Activated naive CD4-positive, alpha-beta T cell treated with anti-CD3 and anti-CD28 coated beads, Interleukin-2, amount 50 U/mL, for 24 hours (primary cell): ENCODE measurements around the gene SELPLG.
A peak's percentile ranks its signal among the peaks of the same experiment; 100 is the strongest.

Experiments used
- H3K27ac Mint-ChIP-seq: one replicate; pipeline ENCODE4 v1.8.0; 2021; ENCODE audit warnings: mild to moderate bottlenecking, mixed read lengths
- H3K27me3 Mint-ChIP-seq: one replicate; pipeline ENCODE4 v1.8.0; 2021; ENCODE audit warnings: mixed read lengths
- H3K36me3 Mint-ChIP-seq: one replicate; pipeline ENCODE4 v1.8.0; 2021; ENCODE audit warnings: mixed read lengths
- H3K4me1 Mint-ChIP-seq: one replicate; pipeline ENCODE4 v1.8.0; 2021; ENCODE audit warnings: mixed read lengths
- H3K4me3 Mint-ChIP-seq: one replicate; pipeline ENCODE4 v1.8.0; 2021; ENCODE audit warnings: mild to moderate bottlenecking, mixed read lengths
- H3K9me3 Mint-ChIP-seq: one replicate; pipeline ENCODE4 v1.8.0; 2021; ENCODE audit warnings: mixed read lengths

Gene SELPLG, protein sequence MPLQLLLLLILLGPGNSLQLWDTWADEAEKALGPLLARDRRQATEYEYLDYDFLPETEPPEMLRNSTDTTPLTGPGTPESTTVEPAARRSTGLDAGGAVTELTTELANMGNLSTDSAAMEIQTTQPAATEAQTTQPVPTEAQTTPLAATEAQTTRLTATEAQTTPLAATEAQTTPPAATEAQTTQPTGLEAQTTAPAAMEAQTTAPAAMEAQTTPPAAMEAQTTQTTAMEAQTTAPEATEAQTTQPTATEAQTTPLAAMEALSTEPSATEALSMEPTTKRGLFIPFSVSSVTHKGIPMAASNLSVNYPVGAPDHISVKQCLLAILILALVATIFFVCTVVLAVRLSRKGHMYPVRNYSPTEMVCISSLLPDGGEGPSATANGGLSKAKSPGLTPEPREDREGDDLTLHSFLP

DNA sequence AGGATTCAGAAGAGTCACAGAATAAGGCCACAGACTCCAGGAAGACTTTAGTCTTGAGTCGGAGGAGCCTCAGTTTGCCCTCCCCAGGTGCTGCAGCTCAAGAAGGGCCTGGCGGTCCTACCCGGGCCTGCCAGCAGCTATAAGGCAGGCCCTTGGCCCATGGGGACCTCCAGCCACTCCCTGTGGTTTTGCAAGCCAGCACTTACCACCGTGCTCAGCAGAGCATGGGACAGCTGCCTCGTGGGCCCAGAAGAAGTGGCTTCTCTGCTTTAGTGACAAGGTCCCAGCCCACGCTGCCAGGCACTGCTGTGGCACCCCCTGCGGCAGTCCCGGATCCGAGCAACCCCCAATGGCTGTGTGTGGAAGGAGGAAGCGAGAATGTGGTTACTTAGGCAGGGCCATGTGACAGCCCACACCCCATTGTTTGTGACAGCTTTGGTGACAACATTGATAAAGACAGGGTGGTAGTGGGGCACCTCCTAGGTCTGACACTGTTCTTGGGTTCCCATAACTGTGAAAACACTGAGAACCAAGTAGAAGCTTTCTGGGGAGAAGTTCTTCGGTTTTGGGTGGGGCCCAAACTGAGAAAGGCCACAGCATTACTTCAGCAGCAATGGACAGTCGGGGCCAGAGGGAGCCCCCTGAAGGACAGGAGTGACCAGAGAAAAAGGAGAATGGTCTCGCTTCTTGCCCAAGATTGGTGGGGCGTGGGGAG, at the start of gene SELPLG:
TSS of gene SELPLG (minus strand) at position 361 of the 715 bp plus-strand sequence. CDS start 9,587 bp downstream, outside the sequence.
- Mint-ChIP-seq H3K9me3 (no peaks in the 10 kb centered on the region), H3K4me3 (peak within 1 kb of the TSS; percentile 97), H3K4me1 (peaks cover 79% of the 10 kb centered on the region), H3K27ac (peak within 1 kb of the TSS; percentile 99), H3K27me3 (no peaks in the 10 kb centered on the region), H3K36me3 (peaks cover 6% of the 10 kb centered on the region)

DNA sequence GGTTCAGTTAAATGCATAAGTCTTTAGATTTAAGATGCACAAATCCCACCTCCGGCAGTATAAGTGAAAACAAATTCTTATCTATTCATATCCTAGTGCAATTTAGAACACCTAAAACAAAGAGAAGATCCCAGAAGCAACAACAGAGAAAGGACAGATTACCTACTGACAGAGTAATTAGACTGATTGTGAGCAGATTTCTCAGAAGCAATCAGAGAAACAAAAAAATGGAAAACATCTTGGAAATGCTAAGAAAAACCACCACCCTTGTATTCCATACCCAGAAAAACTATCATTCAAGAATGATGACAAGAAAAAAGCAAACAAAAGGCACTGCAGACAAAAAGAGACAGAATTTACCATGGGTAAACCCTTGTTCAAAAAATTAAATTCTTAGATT, 47.6 kb upstream of the SELPLG start:
- peaks cover 2% of the 10 kb centered on the region for H3K36me3 Mint-ChIP-seq
- peaks cover 5% of the 10 kb centered on the region for H3K4me1 Mint-ChIP-seq
- no peaks in the 10 kb centered on the region for H3K27me3 Mint-ChIP-seq
- H3K4me3 Mint-ChIP-seq = no peak overlapping the region
- H3K9me3 Mint-ChIP-seq = no peaks in the 10 kb centered on the region
- H3K27ac Mint-ChIP-seq = no peak overlapping the region

DNA sequence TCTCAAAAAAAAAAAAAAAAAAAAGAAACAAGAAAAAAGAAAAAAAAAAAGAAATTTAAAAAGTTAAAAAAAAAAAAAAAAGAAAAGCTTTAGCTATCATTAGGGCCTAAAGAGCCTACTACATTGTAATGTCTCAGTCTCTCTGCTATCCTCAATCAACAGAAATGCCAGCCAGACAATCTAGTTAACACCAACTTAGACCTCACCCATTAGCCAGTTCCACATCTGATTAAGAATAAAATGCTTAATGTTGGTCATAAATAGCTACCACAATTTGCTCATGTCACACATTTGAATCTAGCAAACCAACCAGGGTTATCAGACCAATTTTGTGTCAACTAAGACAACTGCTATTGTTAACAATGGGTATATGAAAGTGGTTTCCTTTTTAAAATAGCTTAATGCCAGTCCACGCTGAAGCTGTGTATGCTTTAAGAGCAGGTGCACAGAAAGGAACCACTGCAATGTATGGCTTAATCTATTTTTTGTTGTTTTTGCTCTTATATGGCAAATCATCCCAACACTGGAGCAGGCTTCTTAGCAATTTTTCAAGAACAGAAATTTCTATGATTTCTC, 45.5 kb upstream of the SELPLG start:
- H3K4me3 Mint-ChIP-seq = no peak overlapping the region
- H3K27ac Mint-ChIP-seq = no peak overlapping the region
- no peaks in the 10 kb centered on the region for H3K27me3 Mint-ChIP-seq
- no peaks in the 10 kb centered on the region for H3K9me3 Mint-ChIP-seq
- peaks cover 7% of the 10 kb centered on the region for H3K36me3 Mint-ChIP-seq
- no peaks in the 10 kb centered on the region for H3K4me1 Mint-ChIP-seq

DNA sequence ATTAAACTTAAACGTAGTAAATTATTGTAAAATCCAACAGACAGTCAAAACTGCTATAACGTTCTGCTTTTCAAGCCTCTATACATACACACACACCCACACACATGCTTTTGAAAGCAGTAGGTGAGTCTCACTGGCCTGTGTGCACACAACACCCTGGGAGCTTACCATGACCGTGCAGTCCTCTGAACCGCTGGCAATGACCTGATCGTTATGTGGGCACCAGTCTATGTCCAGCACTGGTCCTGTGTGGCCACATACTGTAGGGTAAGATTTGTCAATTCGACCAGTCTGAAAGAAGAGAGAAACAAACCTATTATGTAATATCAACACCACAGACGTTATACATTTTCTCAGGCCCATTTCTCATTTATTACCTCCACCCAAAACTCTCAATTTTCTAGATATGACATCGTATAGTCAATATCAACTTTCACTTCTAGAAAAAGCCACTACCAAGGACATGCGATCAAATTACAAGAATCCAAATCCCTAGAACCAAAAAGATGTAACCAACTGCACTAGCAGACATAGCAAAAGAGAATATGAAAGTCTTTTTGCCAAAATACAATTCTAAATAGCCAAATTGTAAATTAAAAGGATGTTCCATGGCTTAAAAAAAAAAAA, 44.5 kb upstream of the SELPLG start:
- Mint-ChIP-seq H3K9me3 (no peaks in the 10 kb centered on the region), H3K36me3 (peaks cover 7% of the 10 kb centered on the region)

DNA sequence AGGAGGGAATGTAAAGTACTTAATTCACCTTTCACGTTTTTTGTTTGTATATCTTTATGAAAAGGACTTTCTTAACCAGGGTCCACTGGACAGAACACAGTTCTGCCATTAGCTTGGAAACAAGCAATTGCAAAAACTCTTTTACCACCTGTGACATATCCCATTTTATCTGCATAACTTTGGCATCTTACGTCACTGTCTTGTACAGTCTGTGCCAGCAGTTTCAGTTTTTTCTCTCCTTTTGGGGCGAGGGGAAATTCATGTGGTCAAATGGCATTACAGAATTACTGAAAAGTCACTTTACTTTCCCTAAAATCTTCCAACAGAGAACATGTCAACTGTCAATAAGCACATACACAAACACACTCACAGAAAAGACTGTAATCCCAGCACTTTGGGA, 43.7 kb upstream of the SELPLG start:
- Mint-ChIP-seq H3K27ac (no peak overlapping the region), H3K27me3 (no peaks in the 10 kb centered on the region), H3K36me3 (peaks cover 7% of the 10 kb centered on the region), H3K4me1 (no peaks in the 10 kb centered on the region), H3K4me3 (no peak overlapping the region), H3K9me3 (no peaks in the 10 kb centered on the region)

More for the DNA sequence above, 44.5 kb upstream of the SELPLG start:
- Mint-ChIP-seq H3K27ac (no peak overlapping the region), H3K4me3 (no peak overlapping the region), H3K4me1 (no peaks in the 10 kb centered on the region), H3K27me3 (no peaks in the 10 kb centered on the region)

DNA sequence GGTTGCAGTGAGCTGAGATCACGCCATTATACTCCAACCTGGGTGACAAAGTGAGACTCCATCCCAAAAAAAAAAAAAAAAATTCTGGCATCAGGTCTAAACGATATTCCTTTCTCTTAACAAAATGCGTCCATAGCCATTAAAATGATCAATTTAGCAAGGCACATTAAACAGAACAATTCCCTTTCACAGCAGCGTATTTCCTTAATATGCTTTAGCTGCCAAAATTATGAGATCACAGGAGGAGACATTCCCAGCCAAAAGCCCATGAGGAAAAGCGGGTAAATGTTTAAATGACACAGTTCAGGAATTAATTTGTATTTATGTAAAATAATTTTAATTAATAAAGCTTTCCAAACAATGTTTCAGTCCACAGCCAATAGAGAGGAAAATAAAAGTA, 43.0 kb upstream of the SELPLG start:
- no peaks in the 10 kb centered on the region for H3K4me1 Mint-ChIP-seq
- no peak overlapping the region for H3K27ac Mint-ChIP-seq
- H3K4me3 Mint-ChIP-seq = no peak overlapping the region
- H3K27me3 Mint-ChIP-seq = no peaks in the 10 kb centered on the region
- H3K36me3 Mint-ChIP-seq = peaks cover 7% of the 10 kb centered on the region
- no peaks in the 10 kb centered on the region for H3K9me3 Mint-ChIP-seq

DNA sequence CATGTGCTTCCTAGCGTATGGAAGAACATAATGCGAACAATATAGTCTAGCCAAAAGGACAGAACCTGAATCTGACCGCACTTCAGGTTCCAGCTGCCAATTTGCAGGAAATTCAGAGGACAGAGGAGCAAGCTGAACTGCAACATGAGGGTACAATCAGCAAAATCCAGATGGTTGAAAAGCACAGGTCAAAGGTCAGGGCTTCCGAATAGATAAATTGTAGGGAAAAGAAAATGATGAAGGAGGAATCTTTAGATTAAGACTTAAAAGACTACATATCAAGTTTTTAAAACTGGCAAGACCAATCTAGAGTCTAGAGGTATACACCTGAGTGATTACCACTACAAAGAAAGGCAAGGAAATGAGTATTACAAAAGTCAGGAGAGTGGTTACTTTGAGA, 42.1 kb upstream of the SELPLG start:
- Mint-ChIP-seq H3K27ac (peak overlapping the region; percentile 20), H3K4me3 (no peak overlapping the region), H3K36me3 (peaks cover 7% of the 10 kb centered on the region), H3K9me3 (no peaks in the 10 kb centered on the region), H3K4me1 (no peaks in the 10 kb centered on the region), H3K27me3 (no peaks in the 10 kb centered on the region)

DNA sequence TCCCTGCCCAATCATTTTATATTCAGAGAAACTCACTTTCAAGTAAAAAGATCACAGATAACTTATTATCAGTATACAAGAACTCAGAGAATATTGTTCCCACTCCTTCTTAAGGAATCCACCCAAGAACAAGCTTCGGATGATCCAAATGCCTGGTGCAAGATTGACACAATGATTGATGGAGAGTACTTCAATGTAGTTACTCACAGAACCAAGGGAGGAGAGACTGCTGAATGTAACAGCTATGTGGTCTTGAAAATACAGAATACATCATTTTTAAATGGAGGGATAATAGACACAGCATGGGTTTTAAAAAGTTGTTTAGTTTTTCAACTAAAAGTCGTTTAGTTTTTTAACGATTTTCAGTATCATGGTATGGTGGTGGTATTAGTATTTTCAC, 38.4 kb upstream of the SELPLG start:
- Mint-ChIP-seq H3K36me3 (peaks cover 7% of the 10 kb centered on the region), H3K27ac (no peak overlapping the region), H3K9me3 (no peaks in the 10 kb centered on the region), H3K4me3 (no peak overlapping the region), H3K27me3 (no peaks in the 10 kb centered on the region), H3K4me1 (no peaks in the 10 kb centered on the region)

DNA sequence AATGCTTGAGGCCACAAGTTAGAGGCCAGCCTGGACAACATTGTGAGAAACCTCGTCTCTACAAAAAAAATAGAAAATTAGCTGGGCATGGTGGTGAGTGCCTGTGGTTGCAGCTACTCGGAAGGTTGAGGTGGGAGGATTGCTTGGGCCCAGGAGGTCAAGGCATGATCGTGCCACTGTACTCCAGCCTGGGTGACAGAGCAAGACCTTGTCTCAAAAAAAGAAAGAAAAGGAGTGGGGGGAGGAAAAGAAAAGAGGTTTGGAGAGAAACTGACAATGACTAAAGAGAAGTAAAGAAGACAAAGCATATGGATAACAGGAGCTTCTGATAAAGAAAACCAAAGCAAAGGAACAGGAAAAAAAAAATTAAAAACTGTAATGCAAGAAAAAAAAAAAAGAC, 37.4 kb upstream of the SELPLG start:
- Mint-ChIP-seq H3K4me3 (no peak overlapping the region), H3K27ac (no peak overlapping the region), H3K9me3 (no peaks in the 10 kb centered on the region)

DNA sequence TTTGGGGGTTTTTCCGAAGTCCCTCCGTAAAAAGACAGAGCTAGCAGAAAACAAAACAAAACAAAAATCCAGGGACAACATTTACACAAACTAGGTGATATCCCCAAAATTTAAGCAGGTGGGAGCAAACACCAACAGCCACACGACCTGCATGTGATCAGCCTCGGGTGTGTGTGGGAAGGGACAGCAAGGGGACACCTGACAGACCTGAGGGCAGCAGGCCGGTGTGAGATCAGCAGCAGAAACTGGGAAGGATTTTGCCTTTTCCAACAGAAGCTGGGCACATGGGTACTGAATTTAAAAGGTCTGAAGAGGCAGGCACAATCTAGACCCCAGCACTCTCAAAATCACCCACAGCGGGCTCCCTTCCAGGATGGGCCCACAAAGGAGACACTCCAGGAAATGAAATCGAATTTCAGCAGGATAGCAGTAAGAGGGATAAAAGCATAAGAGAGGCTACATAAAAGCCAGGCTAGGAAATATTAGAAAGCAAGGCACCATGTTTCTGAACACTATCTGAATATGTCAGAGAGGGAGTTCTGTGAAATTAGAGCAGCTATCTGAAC, 36.5 kb upstream of the SELPLG start:
- Mint-ChIP-seq H3K27ac (no peak overlapping the region), H3K27me3 (no peaks in the 10 kb centered on the region), H3K4me1 (no peaks in the 10 kb centered on the region), H3K36me3 (no peaks in the 10 kb centered on the region), H3K9me3 (no peaks in the 10 kb centered on the region), H3K4me3 (no peak overlapping the region)

More for the DNA sequence above, 37.4 kb upstream of the SELPLG start:
- Mint-ChIP-seq H3K4me1 (no peaks in the 10 kb centered on the region), H3K27me3 (no peaks in the 10 kb centered on the region), H3K36me3 (peaks cover 5% of the 10 kb centered on the region)

DNA sequence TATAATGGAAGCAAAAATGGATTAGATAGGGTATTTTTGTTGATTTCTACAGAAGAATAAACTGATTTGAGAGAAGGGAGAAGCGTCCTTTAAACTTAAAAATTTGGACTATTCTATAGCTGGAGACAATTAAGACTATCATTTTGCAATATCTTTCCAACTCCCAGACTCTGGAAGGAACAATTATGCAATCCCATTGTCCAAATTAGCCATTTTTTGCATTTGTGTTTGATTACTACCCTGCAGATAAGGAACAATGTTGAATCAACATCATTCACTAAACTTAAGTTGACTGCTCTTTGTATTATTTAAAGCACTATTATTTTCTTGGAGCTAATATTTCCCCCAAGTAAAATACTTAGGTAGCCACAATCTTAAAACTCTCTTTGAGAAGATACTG, 34.8 kb upstream of the SELPLG start:
- Mint-ChIP-seq H3K4me1 (peaks cover 15% of the 10 kb centered on the region), H3K27ac (no peak overlapping the region), H3K4me3 (no peak overlapping the region), H3K27me3 (no peaks in the 10 kb centered on the region), H3K9me3 (no peaks in the 10 kb centered on the region), H3K36me3 (no peaks in the 10 kb centered on the region)

DNA sequence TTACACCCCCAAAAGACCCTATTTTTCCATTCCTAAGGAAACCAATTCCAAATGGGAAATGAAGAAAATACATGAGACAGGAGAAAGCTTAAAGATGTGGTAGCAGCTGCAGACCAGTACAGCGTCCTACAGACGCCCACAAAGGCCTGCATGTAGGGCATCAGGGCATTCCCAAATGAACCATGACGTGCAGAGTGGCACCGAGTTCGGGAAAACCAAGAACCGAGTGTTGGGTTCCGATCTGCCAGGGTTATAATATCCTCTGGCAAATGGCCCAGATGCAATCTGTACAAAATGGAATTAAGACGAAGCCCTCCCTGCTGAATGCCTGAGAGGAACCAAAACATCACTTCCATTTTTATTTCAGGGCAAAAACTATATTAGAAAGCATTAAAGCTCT, 34.4 kb upstream of the SELPLG start:
- H3K9me3 Mint-ChIP-seq = no peaks in the 10 kb centered on the region
- no peak overlapping the region for H3K27ac Mint-ChIP-seq
- no peak overlapping the region for H3K4me3 Mint-ChIP-seq
- H3K27me3 Mint-ChIP-seq = no peaks in the 10 kb centered on the region
- peaks cover 20% of the 10 kb centered on the region for H3K4me1 Mint-ChIP-seq
- H3K36me3 Mint-ChIP-seq = no peaks in the 10 kb centered on the region

DNA sequence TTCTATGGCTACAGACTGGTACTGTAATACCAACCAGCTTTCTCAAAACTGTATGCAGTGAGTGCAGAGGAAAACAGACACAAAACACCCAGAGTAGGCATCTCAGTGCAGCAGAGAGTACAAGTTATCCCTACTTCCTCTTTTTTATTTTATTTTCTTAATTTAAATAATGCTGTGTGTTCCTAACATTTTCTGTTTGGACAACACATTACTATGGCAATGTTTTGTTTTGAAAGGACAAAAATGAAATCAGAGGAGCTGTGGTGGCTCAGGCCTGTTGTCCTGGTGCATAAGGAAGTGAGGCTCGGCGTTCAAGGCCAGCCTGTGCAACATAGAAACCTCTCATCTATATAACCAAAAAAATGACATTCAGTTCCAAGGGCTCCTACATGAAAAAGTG, 33.7 kb upstream of the SELPLG start:
- Mint-ChIP-seq H3K4me3 (no peak overlapping the region), H3K27me3 (no peaks in the 10 kb centered on the region), H3K27ac (no peak overlapping the region), H3K36me3 (no peaks in the 10 kb centered on the region), H3K4me1 (peaks cover 23% of the 10 kb centered on the region), H3K9me3 (no peaks in the 10 kb centered on the region)

DNA sequence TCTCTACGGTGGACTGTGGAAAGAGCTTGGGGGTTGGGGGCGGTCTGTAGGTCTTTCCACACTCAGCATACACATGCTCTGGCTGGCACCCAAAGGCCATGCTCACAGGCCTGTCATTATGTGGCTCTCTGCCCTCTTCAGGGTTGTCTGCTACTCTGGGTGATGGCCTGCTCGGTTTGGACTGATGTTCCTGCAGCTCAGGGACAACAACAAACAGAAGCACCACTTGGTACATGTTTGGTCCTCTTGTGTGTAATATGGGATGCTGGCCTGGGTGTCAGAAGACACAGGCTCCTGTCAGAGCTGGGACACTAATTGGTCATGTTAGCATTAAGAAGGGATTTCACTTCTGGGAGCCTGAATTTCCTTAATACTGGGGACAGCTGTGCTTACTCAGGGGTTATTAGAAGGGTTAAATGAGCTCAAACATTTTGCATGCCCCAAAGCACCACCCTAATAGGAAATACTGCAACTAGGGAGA, 32.7 kb upstream of the SELPLG start:
- Mint-ChIP-seq H3K27me3 (no peaks in the 10 kb centered on the region), H3K4me3 (no peak overlapping the region), H3K9me3 (no peaks in the 10 kb centered on the region), H3K4me1 (peaks cover 23% of the 10 kb centered on the region), H3K27ac (no peak overlapping the region), H3K36me3 (no peaks in the 10 kb centered on the region)

DNA sequence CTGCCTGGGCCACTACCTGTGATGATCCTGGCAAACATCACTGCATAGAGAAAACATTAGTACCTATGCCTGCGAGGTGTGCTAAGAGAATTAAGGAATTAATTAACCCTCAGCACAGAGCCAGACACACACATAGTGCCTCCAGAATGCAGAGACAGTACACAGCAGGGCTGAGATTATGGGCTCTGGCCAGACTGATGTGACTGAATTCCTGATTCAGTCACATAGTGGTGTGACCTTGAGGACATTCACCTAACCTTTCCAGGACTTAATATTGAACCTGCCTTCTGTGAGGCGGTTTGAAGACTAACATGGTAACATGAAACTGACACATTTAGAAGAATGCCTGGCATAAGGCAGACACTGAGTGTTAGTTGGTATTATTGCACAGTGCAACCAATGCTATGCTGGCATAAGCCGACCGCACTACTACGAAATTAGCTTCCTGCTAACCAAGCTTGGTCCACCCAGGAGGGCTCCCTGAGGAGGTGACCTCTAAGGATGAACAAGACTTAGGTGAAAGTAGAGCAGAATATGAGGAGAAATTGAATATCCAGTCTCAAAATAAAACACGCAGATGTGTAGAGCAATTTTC, 32.0 kb upstream of the SELPLG start:
- Mint-ChIP-seq H3K4me1 (peaks cover 23% of the 10 kb centered on the region), H3K27ac (no peak overlapping the region), H3K9me3 (no peaks in the 10 kb centered on the region), H3K27me3 (no peaks in the 10 kb centered on the region), H3K36me3 (no peaks in the 10 kb centered on the region), H3K4me3 (no peak overlapping the region)
